Choroid plexus epithelial cell (primary cell): ENCODE measurements around the gene CBY3.
"Not testable (repeated sequence)": the region's sequence is repeated elsewhere in the genome, so short reads cannot be mapped to it uniquely, and the experiment has no call there.

Experiments used
- DNase-seq: peaks from one replicate; pipeline ENCODE4 v3.0.0-alpha.2; 2010; ENCODE audit warnings: low read depth
- H3K4me3 ChIP-seq: 2 replicates; pipeline ENCODE4 v1.5.1; 2011; ENCODE audit warnings: low read depth, mild to moderate bottlenecking, control low read depth, low read length, moderate library complexity
- CTCF ChIP-seq: conservative IDR thresholded peaks from 2 replicates; pipeline ENCODE4 v1.5.1; 2011; ENCODE audit warnings: low read depth, mild to moderate bottlenecking, control low read depth, inconsistent platforms, low read length, moderate library complexity

Gene CBY3

GRCh38 chr5:179716286-179716685 is 35.5 kb upstream of the CBY3 start:
- no peak for TF ChIP-seq CTCF
- no peak overlapping the region for H3K4me3 ChIP-seq
- DNase-seq, result no peak

- peak; percentile 23 for DNase-seq
- TF ChIP-seq CTCF, result no peak
- peak overlapping the region; percentile 96 for H3K4me3 ChIP-seq
These were observed 19.6 kb upstream of the CBY3 start for GRCh38 chr5:179700401-179700918.

- peak overlapping the region; percentile 96 for H3K4me3 ChIP-seq
- TF ChIP-seq CTCF, result no peak
- peak; percentile 43 for DNase-seq
These were observed 18.9 kb upstream of the CBY3 start for GRCh38 chr5:179699616-179700237.

GRCh38 chr5:179698935-179699615 is 18.2 kb upstream of the CBY3 start, which contains the start of gene CANX:
Gene CANX (plus strand): TSS chr5:179698967. CDS start chr5:179705682, 6,715 bp downstream.
- peak within 1 kb of the TSS; percentile 96 for H3K4me3 ChIP-seq
- no peak for TF ChIP-seq CTCF
- DNase-seq, result no peak

- DNase-seq, result peak; percentile 100
- no peak for TF ChIP-seq CTCF
- peak overlapping the region; percentile 96 for H3K4me3 ChIP-seq
These were observed 17.4 kb upstream of the CBY3 start for GRCh38 chr5:179697993-179698934.

GRCh38 chr5:179697543-179697942 is 16.7 kb upstream of the CBY3 start:
- not testable (repeated sequence) for DNase-seq
- H3K4me3 ChIP-seq, result peak overlapping the region; percentile 87

GRCh38 chr5:179697108-179697507 is 16.3 kb upstream of the CBY3 start:
- H3K4me3 ChIP-seq, result no peak overlapping the region
- no peak for DNase-seq

More at GRCh38 chr5:179697108-179697507, 16.3 kb upstream of the CBY3 start:
- no peak for TF ChIP-seq CTCF
